ENCODE results near the gene SFTPA2. TPM values are rescaled to one million over a fixed set of nuclear protein-coding genes. Genes with fewer than 3 reads are reported as not detected.
"Not testable (repeated sequence)": the region's sequence is repeated elsewhere in the genome, so short reads cannot be mapped to it uniquely, and the experiment has no call there.

The SFTPA2 gene
- total RNA-seq, 3 donors from 2014 or later (not counting 1 experiment from before 2014, with no cell fraction given) = not detected

DNA sequence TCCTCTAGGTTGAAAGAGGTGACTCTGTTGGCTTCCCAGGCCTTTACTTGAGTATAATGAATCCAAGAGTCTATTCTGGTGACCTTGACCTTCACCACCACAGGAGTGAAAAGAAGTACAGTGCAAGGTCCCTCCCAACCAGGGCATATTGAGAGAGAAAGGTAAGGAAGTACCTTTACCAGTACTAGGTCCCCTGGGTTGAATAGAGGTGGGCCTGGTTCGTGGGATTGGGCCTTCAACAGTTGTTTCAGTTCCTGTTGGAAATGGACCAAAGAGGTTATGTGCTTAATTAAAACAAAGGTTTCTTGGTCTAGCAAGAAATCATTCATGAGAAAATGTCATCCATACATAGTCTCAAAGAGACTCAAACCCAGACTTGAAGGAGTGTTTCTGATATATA, 44.1 kb upstream of the SFTPA2 start:
- ATAC-seq (no peak), DNase-seq (no peak)
- Histone ChIP-seq H3K36me3 (ENCODE audit: control insufficient read depth, insufficient read depth, low read length) (no peaks in the 10 kb centered on the region), H3K27ac (ENCODE audit: low read length) (no peak overlapping the region), H3K27me3 (ENCODE audit: control insufficient read depth, insufficient read depth, low read length) (no peaks in the 10 kb centered on the region), H3K4me1 (ENCODE audit: control insufficient read depth, insufficient read depth, low read length) (no peaks in the 10 kb centered on the region), H3K9me3 (ENCODE audit: control insufficient read depth, insufficient read depth, low read length) (no peaks in the 10 kb centered on the region), H3K4me3 (ENCODE audit: low read length) (no peak overlapping the region)
- WGBS (ENCODE audit: insufficient coverage) = 38% methylated on average over 1 of the region's 1 CpG
- peaks cover 10 to 13% of the 10 kb centered on the region in 2 donors for H3K27me3 Mint-ChIP-seq (ENCODE audit: low read depth in 2 of 2)
- intact Hi-C loops (cut with micrococcal nuclease) = loop anchor here (10.0 kb wide), 1 partner anchor 229 kb away; no protein-coding TSS in a partner anchor
- H3K9me3 Mint-ChIP-seq = no peaks in the 10 kb centered on the region
- no peak overlapping the region for H3K27ac Mint-ChIP-seq
- no peaks in the 10 kb centered on the region for H3K36me3 Mint-ChIP-seq
- no peak overlapping the region for H3K4me3 Mint-ChIP-seq
- H3K4me1 Mint-ChIP-seq = no peaks in the 10 kb centered on the region
- TF ChIP-seq, protein P1, sequence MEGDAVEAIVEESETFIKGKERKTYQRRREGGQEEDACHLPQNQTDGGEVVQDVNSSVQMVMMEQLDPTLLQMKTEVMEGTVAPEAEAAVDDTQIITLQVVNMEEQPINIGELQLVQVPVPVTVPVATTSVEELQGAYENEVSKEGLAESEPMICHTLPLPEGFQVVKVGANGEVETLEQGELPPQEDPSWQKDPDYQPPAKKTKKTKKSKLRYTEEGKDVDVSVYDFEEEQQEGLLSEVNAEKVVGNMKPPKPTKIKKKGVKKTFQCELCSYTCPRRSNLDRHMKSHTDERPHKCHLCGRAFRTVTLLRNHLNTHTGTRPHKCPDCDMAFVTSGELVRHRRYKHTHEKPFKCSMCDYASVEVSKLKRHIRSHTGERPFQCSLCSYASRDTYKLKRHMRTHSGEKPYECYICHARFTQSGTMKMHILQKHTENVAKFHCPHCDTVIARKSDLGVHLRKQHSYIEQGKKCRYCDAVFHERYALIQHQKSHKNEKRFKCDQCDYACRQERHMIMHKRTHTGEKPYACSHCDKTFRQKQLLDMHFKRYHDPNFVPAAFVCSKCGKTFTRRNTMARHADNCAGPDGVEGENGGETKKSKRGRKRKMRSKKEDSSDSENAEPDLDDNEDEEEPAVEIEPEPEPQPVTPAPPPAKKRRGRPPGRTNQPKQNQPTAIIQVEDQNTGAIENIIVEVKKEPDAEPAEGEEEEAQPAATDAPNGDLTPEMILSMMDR (IDR thresholded peaks at IDR 0.05) = no peak

DNA sequence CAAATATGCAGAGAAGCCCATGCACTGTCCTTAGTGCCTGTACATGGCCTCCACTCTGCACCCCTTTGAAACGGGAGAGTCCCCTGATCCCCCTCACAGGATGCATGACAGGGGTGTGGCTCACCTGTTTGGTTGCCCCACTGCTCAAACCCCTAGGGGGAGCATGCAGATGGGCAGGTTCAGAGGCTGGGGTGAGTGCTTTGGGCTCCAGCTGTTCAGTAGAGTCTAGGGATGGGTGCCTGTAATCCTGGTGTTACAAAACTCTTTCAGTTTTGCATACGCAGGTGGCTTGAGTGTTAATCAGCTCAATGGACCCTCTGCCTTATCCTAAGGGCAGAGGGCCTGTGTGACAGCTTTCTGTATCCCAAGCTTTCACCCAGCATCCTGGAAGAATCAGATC, 42.7 kb upstream of the SFTPA2 start:
- Histone ChIP-seq H3K27me3 (ENCODE audit: control insufficient read depth, insufficient read depth, low read length) (no peaks in the 10 kb centered on the region), H3K4me3 (ENCODE audit: low read length) (no peak overlapping the region), H3K4me1 (ENCODE audit: control insufficient read depth, insufficient read depth, low read length) (no peaks in the 10 kb centered on the region), H3K9me3 (ENCODE audit: control insufficient read depth, insufficient read depth, low read length) (no peaks in the 10 kb centered on the region), H3K36me3 (ENCODE audit: control insufficient read depth, insufficient read depth, low read length) (no peaks in the 10 kb centered on the region), H3K27ac (ENCODE audit: low read length) (no peak overlapping the region)
- no peaks in the 10 kb centered on the region for H3K4me1 Mint-ChIP-seq
- H3K36me3 Mint-ChIP-seq = no peaks in the 10 kb centered on the region
- intact Hi-C loops (cut with micrococcal nuclease) = loop anchor here (10.0 kb wide), 1 partner anchor 228 kb away; no protein-coding TSS in a partner anchor
- WGBS (ENCODE audit: insufficient coverage) = 69% methylated on average over 2 of the region's 2 CpGs
- TF ChIP-seq, protein P1 (IDR thresholded peaks at IDR 0.05) = no peak
- H3K27me3 Mint-ChIP-seq (ENCODE audit: low read depth in 2 of 2) = peaks cover 6 to 13% of the 10 kb centered on the region in 2 donors
- H3K4me3 Mint-ChIP-seq = no peak overlapping the region
- H3K9me3 Mint-ChIP-seq = no peaks in the 10 kb centered on the region
- no peak for ATAC-seq
- H3K27ac Mint-ChIP-seq = no peak overlapping the region
- no peak for DNase-seq

DNA sequence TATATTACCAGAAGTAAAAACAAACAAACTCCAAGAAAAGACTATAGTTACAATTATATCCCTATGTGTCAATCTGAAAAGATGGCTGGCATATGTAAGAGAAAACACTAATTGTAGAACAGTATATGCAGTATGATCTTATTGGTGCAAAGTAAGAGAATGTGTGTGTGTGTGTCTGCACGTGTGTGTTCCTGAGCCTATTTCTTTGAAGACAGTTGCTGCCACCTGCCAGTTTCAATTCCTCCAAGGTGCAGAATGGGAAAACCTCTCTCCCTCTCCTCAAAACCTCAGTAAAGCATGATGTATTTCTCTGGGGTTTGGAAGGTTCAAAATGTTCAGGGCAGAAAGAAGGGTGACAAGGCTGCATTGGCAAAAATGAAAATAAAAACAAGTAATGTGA, 41.7 kb upstream of the SFTPA2 start:
- Histone ChIP-seq H3K36me3 (ENCODE audit: control insufficient read depth, insufficient read depth, low read length) (no peaks in the 10 kb centered on the region), H3K4me3 (ENCODE audit: low read length) (no peak overlapping the region), H3K27ac (ENCODE audit: low read length) (no peak overlapping the region), H3K9me3 (ENCODE audit: control insufficient read depth, insufficient read depth, low read length) (peaks cover 2% of the 10 kb centered on the region), H3K27me3 (ENCODE audit: control insufficient read depth, insufficient read depth, low read length) (no peaks in the 10 kb centered on the region), H3K4me1 (ENCODE audit: control insufficient read depth, insufficient read depth, low read length) (no peaks in the 10 kb centered on the region)
- TF ChIP-seq, protein P1 (IDR thresholded peaks at IDR 0.05) = no peak
- peaks cover 0 to 4% of the 10 kb centered on the region in 2 donors for H3K9me3 Mint-ChIP-seq
- H3K27ac Mint-ChIP-seq = no peak overlapping the region
- no peak overlapping the region for H3K4me3 Mint-ChIP-seq
- no peaks in the 10 kb centered on the region for H3K4me1 Mint-ChIP-seq
- WGBS (ENCODE audit: insufficient coverage) = 0% methylated on average over 1 of the region's 1 CpG
- DNase-seq = no peak
- ATAC-seq = no peak
- intact Hi-C loops (cut with micrococcal nuclease) = loop anchor here (10.0 kb wide), 1 partner anchor 227 kb away; no protein-coding TSS in a partner anchor
- peaks cover 6 to 20% of the 10 kb centered on the region in 2 donors for H3K27me3 Mint-ChIP-seq (ENCODE audit: low read depth in 2 of 2)
- H3K36me3 Mint-ChIP-seq = no peaks in the 10 kb centered on the region

DNA sequence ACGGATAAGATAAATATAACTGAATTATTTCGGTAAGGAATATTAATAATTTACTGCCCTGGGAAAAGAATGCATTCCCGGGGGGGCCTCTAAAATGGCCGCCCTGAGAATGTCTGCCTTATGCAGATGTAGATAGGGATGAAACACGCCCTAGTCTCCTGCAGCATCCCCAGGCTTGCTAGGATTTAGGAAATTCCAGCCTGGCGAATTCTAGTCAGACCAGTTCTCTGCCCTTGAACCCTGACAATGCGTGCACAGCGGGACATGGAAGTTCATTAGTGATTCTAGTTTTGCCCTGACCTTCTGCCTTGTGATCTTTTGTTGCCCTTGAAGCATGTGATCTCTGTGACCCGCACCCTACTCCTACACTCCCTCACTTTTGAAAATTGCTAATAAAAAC, 39.4 kb upstream of the SFTPA2 start:
- H3K36me3 Mint-ChIP-seq; H3K27ac ChIP-seq (ENCODE audit: low read length); H3K4me3 Mint-ChIP-seq; H3K9me3 Mint-ChIP-seq; H3K27ac Mint-ChIP-seq; H3K4me3 ChIP-seq (ENCODE audit: low read length); H3K9me3 ChIP-seq (ENCODE audit: control insufficient read depth, insufficient read depth, low read length); ATAC-seq; DNase-seq; H3K36me3 ChIP-seq (ENCODE audit: control insufficient read depth, insufficient read depth, low read length); H3K4me1 ChIP-seq (ENCODE audit: control insufficient read depth, insufficient read depth, low read length); H3K4me1 Mint-ChIP-seq; H3K27me3 ChIP-seq (ENCODE audit: control insufficient read depth, insufficient read depth, low read length): not testable (repeated sequence)
- peaks cover 11 to 33% of the 10 kb centered on the region in 2 donors for H3K27me3 Mint-ChIP-seq (ENCODE audit: low read depth in 2 of 2)
- 94% methylated on average over 9 of the region's 9 CpGs for WGBS (ENCODE audit: insufficient coverage)
- intact Hi-C loops (cut with micrococcal nuclease) = loop anchor here (10.0 kb wide), 1 partner anchor 225 kb away; no protein-coding TSS in a partner anchor
